ENCODE results near the gene GNG11.

GNG11 gene

DNA sequence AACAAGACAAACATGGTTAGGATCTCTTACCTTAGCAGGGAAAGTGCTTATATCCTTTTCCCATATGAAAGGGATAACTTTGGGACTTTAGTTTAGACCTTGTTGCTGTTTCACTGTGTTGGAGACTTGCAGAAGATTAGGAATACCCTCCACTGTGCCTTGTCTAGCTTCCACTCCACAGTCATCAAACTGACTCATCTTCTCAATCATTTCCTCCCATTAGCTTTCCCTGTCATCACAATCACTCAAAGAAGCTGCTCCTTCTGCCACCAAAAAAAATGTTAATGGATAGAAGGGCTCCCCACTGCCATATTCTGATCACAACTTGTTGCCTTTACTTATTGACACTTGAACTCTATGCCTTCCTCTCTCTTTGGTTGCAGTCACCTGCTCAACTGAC, 16.8 kb downstream of the GNG11 start:
- TF ChIP-seq, protein P1, sequence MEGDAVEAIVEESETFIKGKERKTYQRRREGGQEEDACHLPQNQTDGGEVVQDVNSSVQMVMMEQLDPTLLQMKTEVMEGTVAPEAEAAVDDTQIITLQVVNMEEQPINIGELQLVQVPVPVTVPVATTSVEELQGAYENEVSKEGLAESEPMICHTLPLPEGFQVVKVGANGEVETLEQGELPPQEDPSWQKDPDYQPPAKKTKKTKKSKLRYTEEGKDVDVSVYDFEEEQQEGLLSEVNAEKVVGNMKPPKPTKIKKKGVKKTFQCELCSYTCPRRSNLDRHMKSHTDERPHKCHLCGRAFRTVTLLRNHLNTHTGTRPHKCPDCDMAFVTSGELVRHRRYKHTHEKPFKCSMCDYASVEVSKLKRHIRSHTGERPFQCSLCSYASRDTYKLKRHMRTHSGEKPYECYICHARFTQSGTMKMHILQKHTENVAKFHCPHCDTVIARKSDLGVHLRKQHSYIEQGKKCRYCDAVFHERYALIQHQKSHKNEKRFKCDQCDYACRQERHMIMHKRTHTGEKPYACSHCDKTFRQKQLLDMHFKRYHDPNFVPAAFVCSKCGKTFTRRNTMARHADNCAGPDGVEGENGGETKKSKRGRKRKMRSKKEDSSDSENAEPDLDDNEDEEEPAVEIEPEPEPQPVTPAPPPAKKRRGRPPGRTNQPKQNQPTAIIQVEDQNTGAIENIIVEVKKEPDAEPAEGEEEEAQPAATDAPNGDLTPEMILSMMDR (IDR thresholded peaks at IDR 0.05; ENCODE audit: low read length, missing control alignments): no peak
- no peak overlapping the region for H3K4me3 ChIP-seq (replicated peaks; ENCODE audit: low read depth, low read length)
- DNase-seq (ENCODE audit: low read depth): no peak

DNA sequence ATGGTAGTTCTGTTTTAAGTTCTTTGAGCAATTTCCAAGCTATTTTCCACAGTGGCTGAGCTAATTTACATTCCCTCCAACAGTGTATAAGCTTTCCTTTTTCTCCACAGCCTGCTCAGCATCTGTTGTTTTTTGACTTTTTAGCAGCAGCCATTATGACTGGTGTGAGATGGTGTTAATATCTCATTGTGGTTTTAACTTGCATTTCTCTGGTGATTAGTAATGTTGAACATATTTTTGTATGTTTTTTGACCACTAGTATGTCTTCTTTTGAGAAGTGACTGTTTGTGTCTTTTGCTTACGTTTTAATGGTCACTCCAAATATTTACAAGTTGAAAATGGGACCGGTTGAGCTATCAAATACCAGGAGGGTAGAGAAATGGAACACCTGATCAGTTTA, 20.4 kb downstream of the GNG11 start:
- TF ChIP-seq, protein P1 (IDR thresholded peaks at IDR 0.05; ENCODE audit: low read length, missing control alignments): no peak
- DNase-seq (ENCODE audit: low read depth): no peak
- H3K4me3 ChIP-seq (replicated peaks; ENCODE audit: low read depth, low read length): no peak overlapping the region

DNA sequence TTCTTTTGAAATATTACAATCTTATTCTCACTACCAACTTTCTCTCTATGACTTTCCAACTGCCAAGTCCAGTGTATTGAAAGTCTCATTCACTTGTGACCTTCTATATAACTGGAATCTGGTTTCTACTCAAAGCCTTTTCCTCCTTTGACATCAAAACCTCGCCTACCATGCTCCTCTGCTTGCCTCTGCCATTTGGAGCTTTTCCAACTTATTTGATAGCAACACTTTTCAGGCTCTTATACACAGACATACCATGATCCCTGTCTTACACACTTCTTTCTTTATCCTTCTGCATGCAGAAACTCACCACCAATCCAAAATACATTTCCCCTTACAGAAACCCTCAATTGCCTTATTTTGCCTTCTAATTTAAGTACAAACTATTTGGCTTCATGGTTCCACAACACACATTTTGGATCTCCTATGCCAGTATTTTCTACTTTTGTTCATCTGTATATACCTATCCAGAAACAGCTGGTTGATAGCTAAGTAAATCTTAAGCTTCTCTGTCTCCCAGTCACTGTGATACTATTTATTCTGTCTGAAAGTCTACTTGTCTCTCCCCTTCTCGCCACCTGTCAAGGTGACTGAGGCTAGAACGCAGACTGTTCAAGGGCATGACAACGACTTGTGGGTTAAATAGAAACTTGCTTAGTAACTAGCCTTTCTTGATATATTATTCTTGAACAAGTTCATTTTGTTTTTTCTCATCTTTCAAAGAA, 22.4 kb downstream of the GNG11 start:
- no peak overlapping the region for H3K4me3 ChIP-seq (replicated peaks; ENCODE audit: low read depth, low read length)
- TF ChIP-seq, protein P1 (IDR thresholded peaks at IDR 0.05; ENCODE audit: low read length, missing control alignments): no peak

DNA sequence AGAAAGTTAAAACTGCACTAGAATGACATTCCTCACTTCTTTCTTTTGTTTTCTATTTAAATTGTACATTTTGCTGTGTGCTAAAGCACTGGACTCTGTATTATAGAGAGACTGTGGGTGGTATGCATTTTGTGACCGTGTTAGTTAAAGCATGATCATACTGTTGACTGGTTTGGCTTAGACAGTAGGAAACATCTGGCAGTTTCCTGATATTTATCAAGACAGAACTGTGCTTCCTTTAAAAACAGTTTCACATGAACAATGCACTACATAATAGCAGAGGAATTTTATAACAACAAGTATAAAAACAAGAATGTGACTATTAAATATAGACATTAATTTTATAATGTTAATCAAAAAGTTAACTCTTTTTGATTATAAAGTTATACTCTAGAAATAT, 23.1 kb downstream of the GNG11 start:
- no peak overlapping the region for H3K4me3 ChIP-seq (replicated peaks; ENCODE audit: low read depth, low read length)
- TF ChIP-seq, protein P1 (IDR thresholded peaks at IDR 0.05; ENCODE audit: low read length, missing control alignments): no peak
- peak; percentile 84 for DNase-seq (ENCODE audit: low read depth)

More for the DNA sequence above, 22.4 kb downstream of the GNG11 start:
- no peak for DNase-seq (ENCODE audit: low read depth)

DNA sequence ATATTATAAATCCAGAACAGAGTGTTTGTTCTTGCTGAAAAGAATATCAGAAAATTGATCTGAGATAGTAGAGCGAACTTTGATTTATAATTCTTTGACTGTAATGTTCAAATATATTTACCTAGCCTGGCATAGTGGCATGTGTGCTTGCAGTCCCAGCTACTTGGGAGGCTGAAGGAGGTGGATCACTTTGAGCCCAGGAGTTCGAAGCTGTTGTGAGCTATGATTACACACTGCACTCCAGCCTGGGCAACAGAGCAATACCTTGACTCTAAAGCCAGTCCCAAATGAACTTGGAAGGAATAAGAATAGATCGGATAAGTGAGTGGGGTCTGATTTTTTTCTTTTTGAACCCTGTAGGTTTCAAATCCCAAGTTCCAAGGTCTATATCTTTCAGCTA, 23.5 kb downstream of the GNG11 start:
- no peak overlapping the region for H3K4me3 ChIP-seq (replicated peaks; ENCODE audit: low read depth, low read length)
- TF ChIP-seq, protein P1 (IDR thresholded peaks at IDR 0.05; ENCODE audit: low read length, missing control alignments): no peak
- DNase-seq (ENCODE audit: low read depth): no peak

DNA sequence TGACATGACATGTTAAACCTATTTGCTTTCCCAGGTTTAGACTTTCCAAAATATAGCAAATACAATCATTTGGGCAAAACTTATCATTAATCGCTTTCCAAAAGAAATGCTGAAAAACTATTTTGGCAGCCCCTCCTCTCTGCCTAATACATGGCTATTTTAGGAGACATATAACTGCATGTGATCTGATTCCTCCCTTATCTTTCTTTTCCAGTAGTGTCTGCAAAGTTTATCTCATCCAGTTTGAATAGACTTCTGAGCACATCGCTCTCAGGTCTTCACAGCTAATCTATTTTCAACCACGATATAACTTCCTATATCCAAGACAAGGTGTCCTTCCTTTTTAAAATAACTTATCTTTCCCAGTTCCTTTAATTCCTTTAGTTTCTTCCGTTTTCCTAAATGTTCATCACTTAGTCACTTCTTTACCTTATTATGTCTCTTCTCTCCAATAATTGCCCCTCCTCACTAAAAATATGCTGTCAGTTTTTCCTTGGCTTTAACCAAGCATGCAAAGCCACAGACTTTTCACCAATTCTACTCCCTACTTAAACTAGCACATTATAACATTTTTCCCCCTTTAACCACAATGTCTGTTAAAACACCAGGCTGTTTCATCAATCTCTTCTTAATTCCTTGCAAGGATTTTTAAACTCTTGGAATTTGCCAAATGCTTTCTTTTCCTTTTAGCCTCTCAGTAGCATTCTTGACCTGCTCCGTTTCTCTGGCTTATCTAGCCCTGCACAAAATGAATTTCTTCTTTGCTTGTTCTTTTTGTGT, 24.4 kb downstream of the GNG11 start:
- TF ChIP-seq, protein P1 (IDR thresholded peaks at IDR 0.05; ENCODE audit: low read length, missing control alignments): no peak
- no peak overlapping the region for H3K4me3 ChIP-seq (replicated peaks; ENCODE audit: low read depth, low read length)
- DNase-seq (ENCODE audit: low read depth): no peak
